NCI-H146 (cell line): ENCODE results near the gene RRBP1.
A peak's percentile ranks its signal among the peaks of the same experiment; 100 is the strongest.

Experiments used
- DNase-seq: peaks from one replicate; lab custom pipeline; 2025; lab: John Stamatoyannopoulos, UW

The RRBP1 gene

DNA sequence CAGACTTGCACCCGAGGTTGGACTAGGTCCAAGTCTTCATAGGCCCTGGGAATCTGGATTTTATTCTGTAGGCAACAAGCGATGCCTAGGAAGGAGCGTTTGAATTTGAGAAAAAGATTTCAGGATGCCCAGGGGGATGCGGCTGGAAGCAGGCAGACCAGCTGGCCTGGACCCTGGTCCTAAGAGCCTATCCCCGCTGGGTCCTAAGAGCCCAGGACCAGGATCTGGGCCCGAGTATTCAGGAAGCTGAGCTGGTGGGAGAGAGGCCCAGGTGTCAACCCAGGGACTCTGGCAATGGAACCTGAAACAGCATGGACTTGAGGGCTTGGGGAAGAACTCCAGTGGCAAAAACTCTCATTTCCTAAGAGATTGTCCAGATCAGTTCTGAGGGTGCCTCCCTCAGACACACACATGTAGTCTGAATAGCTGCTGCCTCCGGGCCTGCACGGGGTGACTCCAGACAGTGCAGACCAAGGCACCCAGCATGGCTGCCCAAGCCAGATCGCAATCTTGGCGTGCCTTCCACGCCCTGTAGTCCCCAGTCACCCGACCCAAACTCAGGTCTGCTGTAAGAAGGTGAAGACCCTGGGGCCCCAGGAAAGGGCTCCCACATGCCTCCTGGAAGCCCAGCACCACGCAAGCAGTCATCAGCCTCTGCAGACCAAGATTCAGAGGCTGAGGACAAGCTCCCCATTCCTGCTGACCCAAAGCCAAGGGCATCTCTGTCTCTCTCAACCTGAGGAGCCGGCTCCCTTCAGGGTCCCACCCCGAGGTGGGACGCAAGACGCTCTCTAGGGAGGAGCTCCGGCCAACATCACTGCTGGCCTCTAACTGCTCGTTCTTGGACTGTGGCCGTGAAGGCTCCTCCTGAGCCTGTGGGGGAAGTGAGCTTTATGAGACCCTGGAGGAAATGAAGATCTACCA, 34.4 kb downstream of the RRBP1 start:
- no peak for DNase-seq

DNA sequence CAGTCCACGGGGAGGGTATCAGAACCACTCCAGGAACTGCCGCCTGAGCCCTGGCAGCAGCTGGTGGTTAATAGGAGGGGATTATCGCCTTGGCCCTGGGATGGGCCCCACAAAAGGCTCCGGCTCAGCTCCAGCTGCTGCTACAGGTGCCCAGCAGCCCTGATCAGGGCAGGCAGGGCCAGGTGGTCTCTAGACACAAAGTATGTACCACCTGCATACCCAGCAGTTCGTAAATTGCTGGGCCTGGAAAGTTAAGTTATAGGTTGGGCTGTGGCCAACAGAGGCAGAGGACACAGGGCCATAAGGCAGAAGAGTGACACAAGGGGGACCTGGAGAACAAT, 35.1 kb downstream of the RRBP1 start:
- peak; percentile 25 for DNase-seq

DNA sequence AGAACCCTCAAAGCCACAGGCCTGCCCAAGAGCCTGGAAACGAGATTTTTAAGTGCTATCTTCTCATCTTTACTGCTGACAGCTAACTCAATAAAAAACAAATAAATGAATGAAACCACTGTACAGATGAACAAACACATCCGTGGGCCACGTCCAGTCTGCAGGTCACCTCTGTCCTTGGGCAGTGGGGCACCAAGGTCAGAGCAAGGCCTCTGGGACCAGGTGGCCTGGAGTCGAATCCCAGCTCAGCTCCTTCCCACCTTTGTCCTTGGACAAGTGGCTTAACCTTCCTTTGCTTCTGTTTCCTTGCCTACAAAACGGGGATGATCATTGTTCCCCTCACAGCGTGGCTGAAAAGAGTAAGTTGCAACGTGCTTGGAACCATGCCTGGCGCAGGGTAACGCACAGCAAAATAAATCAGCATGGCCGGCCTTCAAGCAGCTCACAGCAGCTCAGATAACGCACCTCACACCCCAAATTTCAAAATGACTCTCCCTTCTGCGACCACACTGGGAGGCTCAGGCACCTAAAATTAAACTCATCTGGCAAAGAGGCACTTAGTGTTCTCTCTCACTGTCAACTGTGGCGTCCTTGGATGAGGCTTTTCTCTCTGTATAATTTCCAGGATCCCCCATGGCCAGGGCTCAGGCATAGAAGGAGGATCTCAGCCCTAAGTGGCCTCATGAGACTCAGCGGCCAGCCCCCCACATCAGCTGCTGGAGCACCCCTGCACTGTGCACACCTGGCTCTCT, 35.7 kb downstream of the RRBP1 start:
- no peak for DNase-seq

DNA sequence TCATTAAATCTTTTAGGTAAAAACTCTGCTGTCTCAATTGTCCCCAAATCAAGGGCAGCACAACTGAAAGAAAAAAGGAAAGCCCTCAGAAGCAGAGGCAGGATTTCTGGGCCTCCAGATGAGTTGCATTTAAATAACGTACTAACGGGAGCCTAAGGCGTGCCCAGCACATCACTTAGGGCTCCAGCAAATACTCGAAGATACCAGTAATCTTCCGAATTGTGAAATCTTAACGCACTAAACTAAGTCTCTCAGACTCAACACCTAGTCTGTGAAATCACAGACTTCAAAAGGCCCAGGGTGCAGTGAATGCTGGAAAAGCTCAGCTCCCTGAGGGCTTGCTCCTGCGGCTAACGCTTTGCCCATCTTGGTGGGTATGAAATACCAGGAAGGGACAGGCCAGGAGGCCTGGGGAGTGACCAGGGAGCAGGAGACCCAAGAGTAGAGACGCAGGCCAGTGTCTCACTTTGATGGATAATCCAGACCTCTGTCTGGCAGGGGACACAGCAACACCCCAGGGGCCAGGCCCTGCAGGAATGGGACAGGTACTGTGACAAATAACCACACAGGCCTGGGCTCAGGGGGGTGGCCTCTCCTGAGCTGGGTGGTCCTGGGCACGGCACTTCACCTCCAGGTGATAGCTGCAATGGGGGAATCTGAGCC, 36.4 kb downstream of the RRBP1 start:
- DNase-seq = no peak

DNA sequence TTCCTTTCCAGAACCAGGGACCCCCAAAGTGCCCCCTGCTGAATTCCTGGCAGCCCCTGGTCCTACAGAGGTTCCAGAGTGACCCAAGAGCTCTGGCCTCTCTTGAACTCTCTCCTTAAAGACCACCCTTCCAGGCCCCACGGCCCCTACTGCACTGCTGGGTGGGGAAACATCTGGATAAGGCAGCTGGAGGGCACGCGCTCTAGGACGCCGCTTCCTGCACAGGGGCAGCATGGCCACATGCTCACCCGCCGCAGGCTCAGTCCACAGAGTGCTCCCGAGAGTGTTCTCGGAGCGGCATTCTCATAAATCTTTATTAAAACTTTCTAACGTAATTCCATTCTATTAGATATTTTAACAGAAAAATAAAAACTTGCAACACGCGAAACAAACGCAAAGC, 37.0 kb downstream of the RRBP1 start:
- no peak for DNase-seq

DNA sequence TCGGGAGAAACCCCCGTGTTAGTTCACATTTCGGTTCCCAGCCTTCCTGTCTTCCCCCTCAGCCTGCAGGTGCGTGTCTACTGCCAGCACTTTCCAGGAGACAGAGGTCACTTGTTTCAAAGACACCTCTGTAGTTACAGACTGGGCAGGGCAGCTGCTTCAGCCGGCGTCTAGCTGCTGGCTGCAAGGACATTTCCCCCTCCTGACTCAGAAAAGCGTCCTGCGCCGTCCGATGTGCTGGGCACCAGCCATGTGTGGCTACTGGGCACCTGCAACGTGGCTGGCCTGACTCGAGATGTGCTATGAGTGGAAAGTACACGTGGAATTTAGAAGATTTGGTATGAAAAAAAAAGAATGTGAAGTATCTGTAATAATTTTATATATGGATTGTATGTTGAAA, 37.6 kb downstream of the RRBP1 start:
- no peak for DNase-seq

DNA sequence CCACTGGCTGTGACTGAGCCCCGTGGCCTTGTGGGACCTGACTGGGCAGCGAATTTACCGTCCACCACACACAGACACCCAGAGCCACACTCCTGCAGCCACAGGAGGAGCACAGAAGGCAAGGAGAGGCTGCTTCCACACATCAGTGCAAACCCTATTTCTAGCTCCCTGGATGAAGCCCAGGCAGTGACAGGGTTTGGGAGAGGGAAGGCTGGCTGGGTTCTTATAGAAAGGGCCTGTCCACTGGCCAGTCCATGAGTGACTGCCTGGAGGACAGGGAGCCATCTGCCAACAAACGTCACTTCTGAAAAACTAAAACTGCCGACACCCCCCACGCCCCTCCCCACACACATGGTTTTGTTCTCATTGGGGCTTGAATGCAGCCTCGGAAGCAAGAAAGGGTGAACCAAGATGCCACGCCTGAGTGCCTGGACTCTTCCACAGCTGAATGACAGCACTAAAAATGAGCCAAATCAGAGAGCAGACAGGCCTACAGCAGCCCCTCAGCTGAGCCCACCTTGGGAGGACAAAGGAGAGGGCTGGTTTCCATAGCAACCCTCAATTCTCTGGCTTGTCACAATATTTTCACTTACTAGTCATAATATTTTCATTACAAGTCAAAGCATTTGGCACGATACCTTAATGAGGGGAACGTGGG, 38.4 kb downstream of the RRBP1 start:
- DNase-seq = no peak

DNA sequence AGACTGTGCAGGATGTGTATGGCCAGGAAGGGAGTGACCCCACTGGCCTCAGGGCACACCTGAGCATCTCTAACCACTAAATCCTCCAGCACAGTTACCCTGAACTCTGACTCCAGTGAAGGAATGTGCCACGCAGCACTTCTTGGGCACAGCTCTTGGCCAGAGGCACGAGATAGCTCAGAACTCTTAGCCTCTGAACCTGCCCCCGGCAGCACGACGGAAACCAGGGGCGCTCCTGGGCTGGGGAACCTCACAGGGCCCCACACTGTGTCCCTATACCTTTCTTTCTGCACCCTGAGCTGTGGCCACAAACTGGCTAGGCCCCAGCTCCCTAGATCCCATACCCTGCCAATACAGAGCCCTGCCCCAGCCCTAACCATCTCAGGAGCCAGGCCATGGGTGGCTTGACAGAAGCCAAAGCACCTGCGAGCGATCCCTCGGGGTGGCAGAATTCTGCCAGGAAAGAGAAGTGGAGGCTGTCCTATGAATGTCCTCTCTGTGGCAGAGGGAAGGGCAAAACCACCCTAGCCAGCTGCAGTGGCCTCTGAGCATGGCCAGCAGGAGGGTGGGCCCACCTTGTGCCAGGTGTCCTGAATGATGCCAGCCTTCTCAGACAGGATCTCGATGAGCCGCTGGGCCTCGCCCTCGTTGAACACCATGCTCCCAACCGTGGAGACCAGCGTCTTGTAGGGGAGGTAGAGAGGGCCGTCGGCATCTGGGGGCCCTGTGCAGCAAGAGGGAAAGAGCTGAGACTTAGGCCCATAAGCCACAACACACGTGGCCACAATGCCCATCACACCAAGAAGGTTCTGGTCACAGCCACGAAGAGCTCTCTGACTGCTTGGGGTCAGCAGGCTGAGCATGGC, 39.4 kb downstream of the RRBP1 start:
- DNase-seq = no peak

DNA sequence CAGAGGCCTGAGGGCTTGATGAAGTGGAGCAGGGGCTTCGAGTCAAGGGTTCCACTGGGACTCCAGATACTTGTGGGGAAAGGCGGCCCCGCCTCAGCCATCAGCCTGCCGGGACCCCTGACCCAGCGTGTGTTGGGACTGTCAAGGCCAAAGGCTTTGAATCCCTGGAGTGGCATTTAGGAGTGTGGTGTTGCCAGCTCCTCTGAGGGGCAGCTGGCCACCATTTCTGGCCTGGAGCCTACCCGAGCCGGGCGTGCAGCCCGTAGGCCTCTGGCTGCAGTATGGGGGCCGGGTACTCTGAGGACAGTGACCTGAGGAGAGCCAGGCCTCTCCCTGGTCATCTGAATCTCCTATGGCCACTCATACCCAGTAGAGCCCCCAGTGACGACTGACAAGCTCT, 40.0 kb downstream of the RRBP1 start:
- no peak for DNase-seq

DNA sequence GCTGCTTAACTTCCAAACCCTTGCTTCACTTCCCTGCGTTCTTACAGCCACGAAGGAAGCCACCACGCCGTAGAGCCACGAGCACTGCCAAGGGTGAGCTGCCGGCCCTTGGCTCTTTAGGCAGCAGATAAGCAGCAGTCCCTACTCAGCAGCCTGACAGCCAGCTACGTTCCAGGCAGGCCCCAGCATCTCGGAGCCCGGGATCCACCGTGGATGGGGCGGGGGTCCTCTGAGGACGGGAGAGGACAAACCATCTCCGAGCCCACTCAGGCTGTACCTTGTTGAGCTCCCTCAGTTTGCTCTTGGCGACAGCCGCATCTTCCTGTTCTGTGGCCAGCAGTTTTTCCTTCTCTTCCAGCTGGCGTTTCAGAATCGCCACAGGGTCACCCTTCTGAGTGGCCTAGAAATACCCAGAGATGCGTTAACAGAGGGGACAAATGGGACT, 40.5 kb downstream of the RRBP1 start:
- DNase-seq = no peak

DNA sequence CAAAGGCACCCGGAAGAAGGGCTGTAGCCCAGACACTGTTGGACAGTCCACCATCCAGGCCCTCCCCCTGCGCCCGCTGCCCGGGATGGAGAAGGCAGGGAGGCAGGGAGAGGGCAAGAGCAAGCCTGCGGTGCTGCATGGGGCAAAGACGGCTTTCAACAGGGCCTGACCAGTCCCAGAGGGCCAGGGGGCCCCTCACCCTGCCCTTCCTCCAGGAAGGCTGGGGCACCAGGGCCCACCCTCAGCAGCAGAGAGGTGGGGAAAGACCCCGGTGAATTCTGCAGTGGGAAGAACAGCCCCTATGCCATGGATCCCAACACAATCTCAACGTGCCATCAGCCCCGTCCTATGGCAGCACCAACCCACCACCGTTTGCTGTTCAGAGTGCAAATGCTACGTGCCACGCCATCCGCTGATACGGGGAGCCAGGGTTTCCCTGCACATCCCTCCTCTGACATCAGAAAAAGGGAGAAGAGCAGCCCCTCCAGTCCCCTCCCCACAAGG, 41.1 kb downstream of the RRBP1 start:
- no peak for DNase-seq

DNA sequence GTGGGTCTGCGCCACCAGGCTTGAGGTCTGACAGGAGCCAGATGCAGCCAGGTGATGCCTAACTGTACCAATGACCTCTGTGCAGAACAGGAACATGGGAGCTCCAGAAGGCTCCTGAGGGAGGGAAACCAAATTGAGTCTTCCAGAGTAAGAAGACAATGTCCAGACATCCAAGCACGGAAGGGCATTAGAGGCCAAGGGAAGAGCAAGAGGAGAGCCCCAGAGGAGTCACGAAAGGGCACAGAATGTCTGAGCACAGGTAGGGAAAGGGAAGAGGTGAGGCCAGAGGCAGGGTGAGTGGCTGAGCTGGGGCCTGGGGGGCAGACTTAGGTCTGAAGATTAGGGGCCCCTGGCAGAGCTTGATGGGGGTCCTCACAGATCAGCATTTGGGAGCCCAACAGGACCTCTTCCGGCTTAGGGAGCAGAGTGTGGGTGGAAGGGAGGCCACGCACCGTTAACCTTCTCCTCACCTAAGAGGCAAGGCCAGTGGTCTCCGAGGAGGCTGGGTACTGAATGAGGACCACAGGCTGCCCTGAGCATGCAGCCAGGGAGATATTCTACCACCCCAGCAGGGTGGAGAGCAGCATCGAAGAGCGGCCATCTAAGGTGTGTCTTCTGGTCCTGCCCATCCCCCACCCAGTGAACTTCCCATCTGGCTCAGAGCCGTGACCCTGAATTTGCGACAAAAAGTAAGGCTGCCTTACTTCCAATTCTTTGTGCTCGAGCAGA, 41.7 kb downstream of the RRBP1 start:
- no peak for DNase-seq

DNA sequence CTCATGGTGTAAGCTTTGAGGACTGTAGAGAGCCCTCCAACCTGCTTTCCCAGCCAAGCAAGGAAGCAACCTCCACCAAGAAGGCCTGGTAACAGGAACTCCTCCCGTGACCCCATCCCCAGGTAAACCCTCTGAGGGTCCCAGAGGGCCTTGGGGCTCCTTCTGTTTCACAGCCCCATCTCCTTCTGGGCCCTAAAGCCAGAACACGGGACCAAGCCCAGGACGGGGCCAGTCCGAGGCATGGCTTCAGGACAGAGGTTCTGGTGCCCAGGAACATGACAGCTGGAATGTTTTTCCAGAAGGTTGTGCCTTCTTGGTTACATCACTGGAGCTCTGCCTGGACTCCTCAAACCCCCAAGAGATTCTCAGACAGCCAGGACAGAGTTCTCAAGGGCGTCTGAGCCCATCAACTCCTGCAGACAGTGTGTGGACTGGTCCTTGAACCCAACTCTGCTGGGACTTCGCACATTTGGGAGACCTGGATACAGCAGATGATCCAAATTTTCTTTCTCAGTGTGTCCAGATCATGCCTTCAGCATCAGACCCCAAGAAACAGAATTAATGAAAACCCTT, 43.1 kb downstream of the RRBP1 start:
- DNase-seq = no peak

DNA sequence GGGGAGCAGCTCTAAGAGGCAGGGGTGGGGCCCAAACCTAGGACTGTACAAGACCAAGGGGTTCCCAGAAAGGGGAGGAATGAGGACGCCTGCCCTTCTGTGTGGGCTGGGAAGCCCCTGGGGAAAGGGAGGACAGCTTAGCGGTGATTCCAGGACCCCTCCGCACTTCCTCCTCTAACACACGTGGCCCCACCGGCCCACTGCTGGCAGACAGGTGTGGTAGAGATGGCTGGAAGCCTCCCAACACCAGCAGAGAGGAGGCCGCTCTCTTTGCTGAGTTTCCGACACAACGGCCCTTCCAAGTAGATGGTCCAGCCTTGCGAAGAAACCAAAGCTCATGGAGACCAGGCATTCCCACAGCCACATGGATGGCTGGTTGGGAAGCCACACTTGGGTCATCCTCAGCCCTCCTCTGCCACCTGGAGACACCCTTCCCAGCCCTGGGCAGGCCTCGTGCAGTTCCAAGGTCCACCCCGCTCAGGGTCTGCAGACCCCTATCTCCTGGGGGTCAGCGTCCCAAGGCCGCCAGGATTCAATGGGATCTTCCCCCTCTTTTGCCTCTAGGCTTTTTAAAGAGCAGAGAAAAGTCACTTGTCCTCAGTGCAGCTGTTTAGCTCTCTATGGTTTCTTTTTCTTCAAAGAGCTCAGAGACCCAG, 43.9 kb downstream of the RRBP1 start:
- DNase-seq = no peak

DNA sequence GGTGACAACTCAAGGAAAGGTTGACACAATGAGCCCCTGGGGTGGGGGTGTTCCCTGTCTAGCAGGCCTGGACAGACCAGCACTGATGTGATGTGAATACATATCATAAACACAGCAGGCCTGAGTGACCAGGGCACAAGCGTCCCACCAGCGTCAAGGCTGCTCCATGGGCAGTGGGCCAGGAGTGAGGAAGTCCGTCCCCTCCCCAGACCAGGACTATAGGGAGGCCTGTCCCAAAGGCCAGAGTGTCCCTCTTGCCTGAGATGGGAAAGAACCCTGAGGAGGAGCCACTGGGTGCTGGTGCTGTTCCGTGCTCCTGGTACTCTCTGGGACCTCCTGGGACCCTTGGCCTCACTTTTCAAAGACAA, 44.6 kb downstream of the RRBP1 start:
- DNase-seq = no peak

DNA sequence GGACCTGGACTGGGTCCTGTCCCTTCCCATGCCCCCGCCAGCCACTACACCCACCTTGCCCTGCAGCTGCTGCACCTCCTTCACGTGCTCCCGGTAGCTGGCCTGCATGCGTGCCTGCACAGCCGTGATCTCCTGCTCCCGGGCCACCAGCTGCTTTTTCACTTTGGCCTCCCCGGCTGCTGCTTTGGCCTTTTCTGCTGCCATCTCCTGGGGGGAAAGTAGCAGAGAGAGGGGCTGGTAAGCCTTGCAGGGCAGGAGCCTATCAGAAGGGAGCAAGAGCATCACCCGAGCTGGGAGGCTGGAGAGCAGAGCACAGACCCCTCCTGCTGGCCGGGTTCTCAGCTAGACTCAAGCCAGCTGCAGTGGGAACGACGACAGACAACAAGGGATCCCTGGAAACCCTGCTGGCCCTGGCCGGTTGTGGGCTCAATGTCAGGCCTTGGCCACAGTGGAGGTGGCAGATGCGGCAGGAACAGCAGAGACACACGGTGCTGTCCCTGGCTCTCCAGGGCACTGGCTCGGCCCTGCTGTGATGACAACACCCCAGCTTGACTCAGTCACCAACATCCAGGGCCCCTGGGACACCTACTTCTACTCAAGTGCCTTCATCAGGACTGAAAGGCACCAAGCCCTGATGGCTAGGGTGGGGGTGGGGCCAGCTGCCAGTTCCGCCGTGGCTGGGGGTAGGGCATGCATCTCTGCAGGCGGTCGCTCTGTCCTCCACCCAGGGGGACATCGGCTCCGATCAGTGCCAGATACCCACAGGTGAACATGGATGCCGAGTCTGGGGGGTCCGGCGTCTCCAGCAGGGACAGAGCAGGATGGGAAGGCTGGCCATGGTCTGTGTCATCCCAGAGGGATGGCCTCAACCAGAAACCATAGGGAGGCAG, 45.3 kb downstream of the RRBP1 start:
- peak; percentile 86 for DNase-seq

DNA sequence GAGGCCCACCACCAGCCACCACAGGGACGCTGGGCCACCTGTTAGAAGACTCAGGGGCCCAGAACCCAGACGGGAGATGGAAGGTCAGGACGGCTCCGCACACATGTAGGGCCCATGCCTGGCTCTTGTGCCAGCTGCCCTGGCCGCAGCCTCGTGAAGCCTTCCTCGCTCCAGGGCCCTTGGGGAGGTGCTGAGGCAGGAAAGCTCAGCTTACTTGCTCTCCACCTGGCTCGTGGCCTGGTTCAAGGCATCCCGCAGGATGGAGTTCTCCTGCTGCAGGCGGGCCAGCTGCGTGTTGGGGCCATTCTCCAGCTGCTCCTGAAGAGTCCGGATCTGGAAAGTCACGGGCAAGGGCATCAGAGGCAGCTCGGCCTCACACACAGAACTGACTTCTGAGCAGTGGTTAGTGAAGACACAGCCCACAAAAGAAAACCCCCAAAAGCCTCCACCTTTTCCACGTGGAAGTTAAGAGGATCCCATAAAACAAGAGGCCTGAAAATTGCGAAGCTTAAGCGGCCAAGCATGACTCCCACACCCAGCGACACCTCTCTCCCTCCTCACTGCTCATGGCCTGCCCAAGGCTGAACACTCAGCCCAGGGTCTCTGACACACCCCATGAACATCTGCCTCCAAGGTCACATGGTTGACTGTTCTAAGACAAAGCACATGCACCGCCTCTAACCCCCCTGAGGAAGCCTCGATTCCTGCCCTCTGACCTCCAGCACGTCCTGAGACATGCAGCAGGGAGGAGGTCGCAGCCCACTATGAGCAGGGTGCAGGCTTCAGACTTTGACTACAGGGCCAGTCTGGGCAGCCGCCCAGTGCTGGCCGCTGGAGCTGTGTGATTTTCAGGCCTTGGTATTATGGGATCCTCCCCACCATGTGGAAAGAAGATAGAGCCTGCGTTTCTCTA, 46.5 kb downstream of the RRBP1 start:
- no peak for DNase-seq
